Activated naive CD4-positive, alpha-beta T cell (primary cell): ENCODE measurements around the gene CYP27C1.

ENCODE experiments used
- DNase-seq, 4 experiments: peaks; one replicate each; lab custom pipeline; 2025; lab: John Stamatoyannopoulos, UW

The CYP27C1 gene

GRCh38 chr2:127150996-127151395 lies 69.1 kb downstream of the CYP27C1 start:
- DNase-seq, result no peak

DNA sequence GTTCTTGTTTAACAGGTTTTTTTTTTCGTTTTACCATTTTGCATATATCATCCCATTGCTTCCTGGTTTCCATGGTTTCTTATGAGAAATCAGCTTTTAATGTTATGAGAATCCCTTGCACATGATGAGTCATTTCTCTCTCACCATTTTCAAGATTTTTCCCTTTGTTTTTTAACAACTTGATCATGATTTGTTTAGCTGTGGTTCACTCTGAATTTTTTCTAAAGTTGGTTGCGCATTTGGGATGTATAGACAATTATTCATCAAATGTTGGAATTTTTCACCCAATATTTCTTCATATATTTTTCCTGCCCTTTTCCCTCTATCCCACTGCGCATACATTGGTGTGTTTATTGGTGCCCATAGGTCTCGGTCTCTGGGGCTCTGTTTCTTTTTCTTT lies 70.7 kb downstream of the CYP27C1 start:
- DNase-seq, result no peak

GRCh38 chr2:127146820-127147502 lies 73.1 kb downstream of the CYP27C1 start:
- no peak for DNase-seq

DNA sequence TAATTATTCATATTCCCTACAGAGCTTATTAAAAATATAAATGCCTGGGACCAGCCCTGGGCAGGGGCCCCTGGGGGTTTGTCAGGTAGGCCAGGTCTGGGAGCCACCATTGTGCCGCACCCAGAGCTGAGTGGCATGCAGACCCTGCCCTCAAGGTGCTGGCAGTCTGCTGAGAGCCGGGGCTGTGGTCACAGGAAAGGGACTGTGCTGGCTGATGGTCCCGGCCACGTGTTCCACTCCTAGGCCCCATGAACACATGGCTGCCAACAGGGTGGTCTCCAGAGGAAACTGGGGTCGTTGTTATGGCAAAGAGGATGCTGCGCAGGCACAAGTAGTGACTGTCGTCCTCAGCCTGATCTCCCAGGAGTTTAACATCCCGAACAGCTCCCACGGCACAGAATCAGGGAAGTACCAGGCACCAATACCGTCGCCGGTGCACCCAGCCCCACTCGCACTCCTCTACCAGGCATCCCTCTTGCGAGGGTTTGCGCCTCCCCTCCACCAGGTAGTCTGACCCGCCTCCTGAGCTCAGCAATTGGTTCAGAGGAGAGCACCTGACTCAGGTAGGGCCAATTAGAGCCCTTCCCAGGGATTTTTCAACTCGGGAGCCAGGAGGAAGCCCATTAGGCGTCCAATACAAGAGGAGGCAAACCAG lies 73.9 kb downstream of the CYP27C1 start:
- DNase-seq, result no peak

- no peak for DNase-seq
These were observed 74.7 kb downstream of the CYP27C1 start for GRCh38 chr2:127145280-127145895.

GRCh38 chr2:127143841-127144782 lies 76.0 kb downstream of the CYP27C1 start:
- DNase-seq, result no peak

DNA sequence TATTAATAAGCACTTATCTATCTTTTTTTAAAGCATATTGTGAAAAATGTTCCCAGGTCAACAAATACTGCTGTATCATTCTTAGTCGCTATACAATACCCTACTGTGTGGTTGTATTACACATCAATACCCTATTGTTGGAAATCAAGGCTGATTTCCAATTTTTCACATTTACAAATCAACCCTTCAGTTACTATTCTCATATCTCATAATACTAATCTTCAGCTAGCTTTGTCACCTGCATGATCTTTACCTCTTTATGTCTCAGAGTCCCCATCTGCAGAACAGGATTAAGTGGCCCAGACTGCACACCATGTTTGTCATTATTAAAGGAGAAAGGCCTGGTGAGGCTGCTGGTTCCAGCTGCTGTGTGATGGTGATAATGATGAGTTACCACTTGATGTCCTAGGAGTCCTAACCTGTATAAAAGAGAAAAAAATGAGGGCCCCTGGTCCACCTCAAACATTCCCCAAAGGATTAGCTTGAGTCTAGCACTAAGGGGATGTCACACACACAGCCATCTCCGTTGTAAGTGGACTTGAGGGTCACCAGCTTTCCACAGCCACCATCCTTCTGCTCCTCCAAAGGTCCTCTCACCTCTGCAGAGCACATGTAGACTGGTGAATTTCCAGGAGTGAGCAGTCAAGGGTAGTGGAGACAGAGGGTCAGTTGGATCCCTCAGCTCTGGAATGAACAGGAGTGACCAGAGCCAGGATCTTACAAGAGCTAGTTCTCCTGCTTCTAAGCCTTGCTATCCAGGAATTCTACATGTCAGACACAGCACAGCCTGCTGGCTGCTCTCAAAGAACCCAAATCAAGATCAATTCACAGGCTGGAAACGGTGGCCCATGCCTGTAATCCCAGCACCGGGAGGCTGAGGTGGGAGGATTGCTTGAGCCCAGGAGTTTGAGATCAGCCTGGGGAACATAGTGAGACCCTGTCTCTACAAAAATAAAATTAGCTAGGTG lies 77.2 kb downstream of the CYP27C1 start:
- no peak for DNase-seq

GRCh38 chr2:127140538-127140937 lies 79.6 kb downstream of the CYP27C1 start:
- no peak for DNase-seq

GRCh38 chr2:127139766-127140165 lies 80.3 kb downstream of the CYP27C1 start:
- DNase-seq, result no peak

DNA sequence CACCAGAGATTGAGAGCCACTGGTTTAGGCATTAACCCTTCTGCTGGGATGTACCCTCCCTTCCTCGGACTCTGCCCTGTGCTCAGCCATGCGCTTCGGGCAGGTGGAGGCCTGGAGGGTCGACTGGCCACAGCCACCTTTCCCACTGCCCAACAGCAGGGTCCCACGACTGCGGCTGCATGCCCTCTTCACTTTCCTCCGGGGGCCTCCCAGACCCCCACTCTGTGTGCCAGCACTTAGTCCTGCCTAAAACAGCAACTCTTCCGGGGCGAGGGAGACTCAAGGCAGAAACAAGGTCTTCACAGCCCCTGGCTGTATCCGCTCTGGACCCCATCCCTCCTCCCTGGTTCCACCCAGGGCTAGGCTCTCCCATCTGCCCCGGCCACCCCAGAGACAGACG lies 81.8 kb downstream of the CYP27C1 start:
- DNase-seq, result no peak

DNA sequence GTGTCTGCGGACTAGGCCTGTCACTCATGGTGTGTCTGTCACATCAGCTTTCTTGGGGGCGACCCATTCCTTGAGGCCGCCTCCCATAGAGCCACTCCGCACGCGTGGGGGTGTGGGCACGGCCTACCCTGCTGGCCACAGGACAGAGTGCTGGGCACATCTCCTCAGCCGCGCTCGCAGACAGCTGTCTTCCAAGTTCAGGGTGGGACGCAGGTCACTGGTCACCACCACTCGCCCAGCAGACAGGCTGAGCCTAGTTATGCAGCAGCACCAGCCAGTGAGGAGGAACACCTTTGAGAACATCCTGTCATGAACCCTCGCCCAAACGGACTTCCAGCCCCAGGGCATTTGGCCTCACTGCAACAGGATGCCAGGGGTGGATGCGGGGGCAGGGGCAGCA lies 82.4 kb downstream of the CYP27C1 start:
- no peak for DNase-seq

DNA sequence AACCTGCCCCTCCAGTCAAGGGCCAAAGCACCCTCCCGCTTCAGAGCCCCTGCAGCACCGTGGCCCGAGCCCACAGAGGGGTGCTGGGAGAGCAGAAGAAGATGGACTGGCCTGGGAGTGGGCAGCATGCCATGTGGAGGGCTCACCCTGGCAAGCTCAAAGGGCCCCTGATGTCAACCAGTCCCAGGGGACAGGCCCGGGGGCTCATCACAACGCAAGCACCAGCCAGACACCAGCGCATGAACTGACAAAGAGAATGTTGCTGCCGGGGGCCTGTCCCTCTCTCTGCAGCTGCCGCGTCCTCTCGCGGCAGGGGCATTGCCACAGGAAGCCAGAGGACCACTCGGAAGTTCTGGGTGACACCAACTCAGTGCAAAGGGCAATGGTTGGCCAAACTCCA lies 82.9 kb downstream of the CYP27C1 start:
- DNase-seq, result no peak

- no peak for DNase-seq
These were observed 85.0 kb downstream of the CYP27C1 start for GRCh38 chr2:127134833-127135830.

GRCh38 chr2:127134235-127134634 lies 85.9 kb downstream of the CYP27C1 start:
- DNase-seq, result no peak
